Gastroesophageal sphincter (tissue), 3 donors: Measurements from ENCODE around the gene SDK1.

Source experiments
- EP300 ChIP-seq: sonication (generic); formaldehyde crosslinking; IDR thresholded peaks from one replicate; pipeline ENCODE4 v1.6.1; 2017; ENCODE audit warnings: antibody characterized with exemption, mild to moderate bottlenecking
- POLR2A ChIP-seq, 2 donors: fragments of 450-650 bp; IDR thresholded peaks; one replicate each; pipeline ENCODE4 v1.6.1; 2017; ENCODE audit warnings: antibody characterized with exemption in 2 of 2, mild to moderate bottlenecking in 2 of 2, moderate library complexity in 1 of 2
- POLR2AphosphoS5 ChIP-seq: sonication (generic); formaldehyde crosslinking; IDR thresholded peaks from one replicate; pipeline ENCODE4 v1.6.1; 2017; ENCODE audit warnings: antibody characterized with exemption
- TF ChIP-seq, protein P1 (sequence below), 4 experiments: fragments of 200-600 bp in 2 of 4; fragments of 450-650 bp in 2 of 4; sonication (generic) in 1 of 4; IDR thresholded peaks; one replicate each; pipeline ENCODE4 v1.5.1; 2017 to 2019; ENCODE audit warnings: antibody characterized with exemption in 4 of 4, mild to moderate bottlenecking in 2 of 4, moderate library complexity in 2 of 4

DNA sequence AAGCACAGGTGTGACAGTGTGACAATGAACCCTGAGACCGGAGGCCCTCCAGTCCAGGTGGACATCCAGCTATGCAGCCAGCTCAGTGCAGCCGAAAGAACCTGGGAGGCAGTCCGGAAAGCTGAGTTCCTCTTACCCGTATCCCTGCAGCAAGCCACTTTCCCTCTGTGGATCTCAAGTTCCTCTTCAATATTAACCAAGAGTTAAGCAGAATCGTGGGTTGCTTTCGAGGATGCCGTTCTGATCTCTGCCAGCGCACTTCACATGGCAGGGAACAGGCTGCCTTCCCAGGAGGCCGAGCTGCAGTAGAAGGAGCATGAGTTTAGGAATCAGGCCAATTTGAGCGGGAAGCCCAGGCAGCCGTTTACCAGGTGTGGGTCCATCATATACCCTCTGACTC is 591.6 kb downstream of the SDK1 start:
- TF ChIP-seq, protein P1, sequence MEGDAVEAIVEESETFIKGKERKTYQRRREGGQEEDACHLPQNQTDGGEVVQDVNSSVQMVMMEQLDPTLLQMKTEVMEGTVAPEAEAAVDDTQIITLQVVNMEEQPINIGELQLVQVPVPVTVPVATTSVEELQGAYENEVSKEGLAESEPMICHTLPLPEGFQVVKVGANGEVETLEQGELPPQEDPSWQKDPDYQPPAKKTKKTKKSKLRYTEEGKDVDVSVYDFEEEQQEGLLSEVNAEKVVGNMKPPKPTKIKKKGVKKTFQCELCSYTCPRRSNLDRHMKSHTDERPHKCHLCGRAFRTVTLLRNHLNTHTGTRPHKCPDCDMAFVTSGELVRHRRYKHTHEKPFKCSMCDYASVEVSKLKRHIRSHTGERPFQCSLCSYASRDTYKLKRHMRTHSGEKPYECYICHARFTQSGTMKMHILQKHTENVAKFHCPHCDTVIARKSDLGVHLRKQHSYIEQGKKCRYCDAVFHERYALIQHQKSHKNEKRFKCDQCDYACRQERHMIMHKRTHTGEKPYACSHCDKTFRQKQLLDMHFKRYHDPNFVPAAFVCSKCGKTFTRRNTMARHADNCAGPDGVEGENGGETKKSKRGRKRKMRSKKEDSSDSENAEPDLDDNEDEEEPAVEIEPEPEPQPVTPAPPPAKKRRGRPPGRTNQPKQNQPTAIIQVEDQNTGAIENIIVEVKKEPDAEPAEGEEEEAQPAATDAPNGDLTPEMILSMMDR (IDR thresholded peaks at IDR 0.05), result no peak
- TF ChIP-seq POLR2AphosphoS5 (no peak), POLR2A (IDR thresholded peaks at IDR 0.05) (no peak), EP300 (no peak)
